ENCODE results near the gene KDM3B. TPM values are rescaled to one million over a fixed set of nuclear protein-coding genes. Genes with fewer than 3 reads are reported as not detected.
"Not testable (repeated sequence)": the region's sequence is repeated elsewhere in the genome, so short reads cannot be mapped to it uniquely, and the experiment has no call there.

KDM3B gene
- total RNA-seq, 2 donors from 2014 or later = 98.2 to 104 TPM

GRCh38 chr5:138408023-138408422 lies 55.5 kb downstream of the KDM3B start:
- Mint-ChIP-seq H3K36me3 (ENCODE audit: low read depth) (peaks cover 77% of the 10 kb centered on the region), H3K9me3 (peaks cover 29% of the 10 kb centered on the region), H3K4me1 (no peaks in the 10 kb centered on the region), H3K27ac (no peak overlapping the region), H3K4me3 (no peak overlapping the region), H3K27me3 (ENCODE audit: insufficient read depth) (no peaks in the 10 kb centered on the region)
- no peak overlapping the region for H3K4me3 ChIP-seq (ENCODE audit: low read length)
- H3K9ac ChIP-seq (ENCODE audit: extremely low read depth, low read length, poor library complexity, severe bottlenecking) = no peak overlapping the region
- no peaks in the 10 kb centered on the region for H3K27me3 ChIP-seq (ENCODE audit: control insufficient read depth, insufficient read depth, low read length, poor library complexity, severe bottlenecking)
- H3K4me1 ChIP-seq (ENCODE audit: control insufficient read depth, insufficient read depth, low read length) = no peaks in the 10 kb centered on the region
- no peak for DNase-seq
- H3K36me3 ChIP-seq (ENCODE audit: control insufficient read depth, insufficient read depth, low read length) = peaks cover 77% of the 10 kb centered on the region
- H3K9me3 ChIP-seq (ENCODE audit: control insufficient read depth, low read length) = peaks cover 30% of the 10 kb centered on the region
- H3K27ac ChIP-seq (ENCODE audit: low read depth, low read length) = no peak overlapping the region
- 91 to 100% methylated on average over 1 to 5 of the region's 5 CpGs for WGBS, 2 experiments (ENCODE audit: insufficient coverage in 1 of 2, insufficient read length in 1 of 2)
- TF ChIP-seq CTCF (conservative IDR thresholded peaks at IDR 0.05) = no peak

- not testable (repeated sequence) for H3K27me3 ChIP-seq (ENCODE audit: control insufficient read depth, insufficient read depth, low read length, poor library complexity, severe bottlenecking); H3K4me1 ChIP-seq (ENCODE audit: control insufficient read depth, insufficient read depth, low read length); H3K27ac ChIP-seq (ENCODE audit: low read depth, low read length); H3K4me1 Mint-ChIP-seq; H3K27me3 Mint-ChIP-seq (ENCODE audit: insufficient read depth); H3K9ac ChIP-seq (ENCODE audit: extremely low read depth, low read length, poor library complexity, severe bottlenecking); H3K4me3 ChIP-seq (ENCODE audit: low read length); H3K4me3 Mint-ChIP-seq; H3K27ac Mint-ChIP-seq
- H3K9me3 Mint-ChIP-seq = peaks cover 29% of the 10 kb centered on the region
- peak; percentile 85 for DNase-seq
- peak; percentile 77 for TF ChIP-seq CTCF (conservative IDR thresholded peaks at IDR 0.05)
- Histone ChIP-seq H3K9me3 (ENCODE audit: control insufficient read depth, low read length) (peaks cover 30% of the 10 kb centered on the region), H3K36me3 (ENCODE audit: control insufficient read depth, insufficient read depth, low read length) (peaks cover 74% of the 10 kb centered on the region)
- 91 to 95% methylated on average over 6 to 12 of the region's 14 CpGs for WGBS, 2 experiments (ENCODE audit: insufficient coverage in 1 of 2, insufficient read length in 1 of 2)
- H3K36me3 Mint-ChIP-seq (ENCODE audit: low read depth) = peaks cover 74% of the 10 kb centered on the region
Observed at GRCh38 chr5:138410996-138411640, 58.6 kb downstream of the KDM3B start.

GRCh38 chr5:138418444-138418843 lies 66.0 kb downstream of the KDM3B start:
- H3K36me3 ChIP-seq (ENCODE audit: control insufficient read depth, insufficient read depth, low read length) = peaks cover 85% of the 10 kb centered on the region
- no peak for TF ChIP-seq CTCF (conservative IDR thresholded peaks at IDR 0.05)
- no peaks in the 10 kb centered on the region for H3K9me3 ChIP-seq (ENCODE audit: control insufficient read depth, low read length)
- no peak overlapping the region for H3K9ac ChIP-seq (ENCODE audit: extremely low read depth, low read length, poor library complexity, severe bottlenecking)
- Mint-ChIP-seq H3K9me3 (no peaks in the 10 kb centered on the region), H3K27me3 (ENCODE audit: insufficient read depth) (no peaks in the 10 kb centered on the region), H3K36me3 (ENCODE audit: low read depth) (peaks cover 72% of the 10 kb centered on the region), H3K27ac (no peak overlapping the region), H3K4me3 (no peak overlapping the region), H3K4me1 (no peaks in the 10 kb centered on the region)
- no peak overlapping the region for H3K27ac ChIP-seq (ENCODE audit: low read depth, low read length)
- H3K4me1 ChIP-seq (ENCODE audit: control insufficient read depth, insufficient read depth, low read length) = no peaks in the 10 kb centered on the region
- whole genome bisulfite sequencing, 2 experiments (ENCODE audit: insufficient coverage in 1 of 2, insufficient read length in 1 of 2) = 100% methylated on average over 1 to 2 of the region's 2 CpGs
- DNase-seq = no peak
- H3K4me3 ChIP-seq (ENCODE audit: low read length) = no peak overlapping the region
- H3K27me3 ChIP-seq (ENCODE audit: control insufficient read depth, insufficient read depth, low read length, poor library complexity, severe bottlenecking) = no peaks in the 10 kb centered on the region

Measured in endodermal cell (in vitro differentiated cells).